ENCODE results near the gene B4GALT3. TPM values are rescaled to one million over a fixed set of nuclear protein-coding genes. Genes with fewer than 3 reads are reported as not detected.

Gene B4GALT3
- total RNA-seq, 1 donor from 2014 or later: 9.5 TPM

- H3F3A ChIP-seq (ENCODE audit: low read depth): peaks cover 10% of the 10 kb centered on the region
- TF ChIP-seq EZH2 (IDR thresholded peaks at IDR 0.05) (no peak), CTCF (IDR thresholded peaks at IDR 0.05) (no peak), EZH2phosphoT487 (IDR thresholded peaks at IDR 0.05) (no peak)
- Mint-ChIP-seq H3K4me3 (peak overlapping the region; percentile 99), H3K36me3 (peaks cover 25% of the 10 kb centered on the region), H3K4me1 (peaks cover 24% of the 10 kb centered on the region), H3K27me3 (ENCODE audit: insufficient read depth, low read depth) (no peaks in the 10 kb centered on the region), H3K27ac (no peak overlapping the region), H3K9me3 (no peaks in the 10 kb centered on the region)
- H3K4me1 ChIP-seq: no peaks in the 10 kb centered on the region
- H3K27ac ChIP-seq: no peak overlapping the region
- no peak for DNase-seq (ENCODE audit: low spot score)
- no peaks in the 10 kb centered on the region for H4K20me1 ChIP-seq (ENCODE audit: low read depth)
- no peak overlapping the region for H3K4me3 ChIP-seq
- H3K9ac ChIP-seq: no peak overlapping the region
- no peak overlapping the region for H2AFZ ChIP-seq (replicated peaks)
- H3K36me3 ChIP-seq: no peaks in the 10 kb centered on the region
- no peak overlapping the region for H3K4me2 ChIP-seq
- peaks cover 10% of the 10 kb centered on the region for H3K27me3 ChIP-seq
- H3K79me2 ChIP-seq (ENCODE audit: low read depth): no peaks in the 10 kb centered on the region
- no peaks in the 10 kb centered on the region for H3K9me3 ChIP-seq (ENCODE audit: low read depth)
These were observed 2.4 kb downstream of the B4GALT3 start for GRCh38 chr1:161174911-161175310.

GRCh38 chr1:161173711-161174110 lies 3.6 kb downstream of the B4GALT3 start:
- Mint-ChIP-seq H3K4me1 (peaks cover 24% of the 10 kb centered on the region), H3K9me3 (no peaks in the 10 kb centered on the region), H3K27ac (no peak overlapping the region), H3K4me3 (peak overlapping the region; percentile 11), H3K36me3 (peaks cover 29% of the 10 kb centered on the region), H3K27me3 (ENCODE audit: insufficient read depth, low read depth) (no peaks in the 10 kb centered on the region)
- Histone ChIP-seq H3F3A (ENCODE audit: low read depth) (peaks cover 10% of the 10 kb centered on the region), H3K79me2 (ENCODE audit: low read depth) (no peaks in the 10 kb centered on the region), H3K36me3 (no peaks in the 10 kb centered on the region), H3K4me1 (no peaks in the 10 kb centered on the region), H3K9ac (no peak overlapping the region), H4K20me1 (ENCODE audit: low read depth) (no peaks in the 10 kb centered on the region), H3K27ac (no peak overlapping the region), H3K4me3 (no peak overlapping the region), H3K4me2 (no peak overlapping the region), H3K9me3 (ENCODE audit: low read depth) (no peaks in the 10 kb centered on the region), H2AFZ (replicated peaks) (no peak overlapping the region), H3K27me3 (peaks cover 9% of the 10 kb centered on the region)
- no peak for DNase-seq (ENCODE audit: low spot score)
- TF ChIP-seq EZH2phosphoT487 (IDR thresholded peaks at IDR 0.05) (no peak), EZH2 (IDR thresholded peaks at IDR 0.05) (no peak), CTCF (IDR thresholded peaks at IDR 0.05) (no peak)

- Histone ChIP-seq H2AFZ (replicated peaks) (no peak overlapping the region), H3K9me3 (ENCODE audit: low read depth) (no peaks in the 10 kb centered on the region), H3F3A (ENCODE audit: low read depth) (peaks cover 5% of the 10 kb centered on the region), H3K36me3 (no peaks in the 10 kb centered on the region), H3K27ac (no peak overlapping the region), H3K4me2 (no peak overlapping the region), H3K4me1 (no peaks in the 10 kb centered on the region), H3K4me3 (no peak overlapping the region), H4K20me1 (ENCODE audit: low read depth) (no peaks in the 10 kb centered on the region), H3K79me2 (ENCODE audit: low read depth) (no peaks in the 10 kb centered on the region), H3K9ac (no peak overlapping the region), H3K27me3 (peaks cover under 1% of the 10 kb centered on the region)
- no peaks in the 10 kb centered on the region for H3K9me3 Mint-ChIP-seq
- peaks cover 24% of the 10 kb centered on the region for H3K4me1 Mint-ChIP-seq
- TF ChIP-seq CTCF (IDR thresholded peaks at IDR 0.05) (no peak), EZH2 (IDR thresholded peaks at IDR 0.05) (no peak), EZH2phosphoT487 (IDR thresholded peaks at IDR 0.05) (no peak)
- DNase-seq (ENCODE audit: low spot score): no peak
- H3K36me3 Mint-ChIP-seq: peaks cover 33% of the 10 kb centered on the region
- no peak overlapping the region for H3K4me3 Mint-ChIP-seq
- H3K27me3 Mint-ChIP-seq (ENCODE audit: insufficient read depth, low read depth): no peaks in the 10 kb centered on the region
- H3K27ac Mint-ChIP-seq: no peak overlapping the region
These were observed 4.4 kb downstream of the B4GALT3 start for GRCh38 chr1:161172776-161173376.

All from neural progenitor cell (in vitro differentiated cells).